ENCODE results near the gene NHLRC1. TPM values are rescaled to one million over a fixed set of nuclear protein-coding genes. Genes with fewer than 3 reads are reported as not detected.

NHLRC1 gene
- polyA plus RNA-seq, 3 donors = 0.75 to 3.1 (median 1.4) TPM

GRCh38 chr6:18126121-18126520 is 3.6 kb upstream of the NHLRC1 start:
- WGBS (ENCODE audit: insufficient coverage) = 78% methylated on average over 3 of the region's 5 CpGs
- no peak overlapping the region for H3K27ac ChIP-seq (ENCODE audit: low read depth in 1 of 2, low read length in 2 of 2)
- H3K27me3 ChIP-seq (ENCODE audit: control insufficient read depth in 2 of 2, insufficient read depth in 2 of 2, low read length in 2 of 2) = no peaks in the 10 kb centered on the region
- no peak overlapping the region for H3K4me3 Mint-ChIP-seq
- H3K36me3 Mint-ChIP-seq = peaks cover 26 to 34% of the 10 kb centered on the region in 2 donors
- H4K20me1 ChIP-seq (ENCODE audit: insufficient read depth, low read length) = no peaks in the 10 kb centered on the region
- H3K9me3 Mint-ChIP-seq = no peaks in the 10 kb centered on the region
- no peak overlapping the region for H3K9ac ChIP-seq (ENCODE audit: insufficient read depth, low read length, poor library complexity, severe bottlenecking)
- H3K9me3 ChIP-seq (replicated peaks in 1 of 2; ENCODE audit: control insufficient read depth in 1 of 2, insufficient read depth in 1 of 2, low read length in 2 of 2) = no peaks in the 10 kb centered on the region
- no peak for TF ChIP-seq CTCF (IDR thresholded peaks at IDR 0.05)
- no peaks in the 10 kb centered on the region for H3K79me2 ChIP-seq (ENCODE audit: insufficient read depth, low read length)
- peaks cover 0 to 2% (median 1%) of the 10 kb centered on the region in 3 donors for H3K27me3 Mint-ChIP-seq (ENCODE audit: low read depth in 3 of 3)
- DNase-seq = no peak
- H3K4me3 ChIP-seq (replicated peaks in 1 of 3; ENCODE audit: low read depth in 2 of 3, low read length in 3 of 3) = no peak overlapping the region
- intact Hi-C loops (cut with micrococcal nuclease) = loop anchor here (10.0 kb wide), 3 partner anchors 131 to 971 kb away; no protein-coding TSS in a partner anchor
- no peak overlapping the region for H3K27ac Mint-ChIP-seq
- H3K4me1 ChIP-seq (ENCODE audit: control insufficient read depth in 1 of 2, insufficient read depth in 2 of 2, low read length in 2 of 2) = peaks cover 10 to 18% of the 10 kb centered on the region in 2 donors
- H2AFZ ChIP-seq (ENCODE audit: insufficient read depth, low read depth, low read length, poor library complexity, severe bottlenecking) = no peak overlapping the region
- no peak overlapping the region for H3K4me2 ChIP-seq (replicated peaks; ENCODE audit: extremely low read depth, low read length, poor library complexity, severe bottlenecking)
- H3K4me1 Mint-ChIP-seq = peaks cover 11% of the 10 kb centered on the region
- peaks cover 24 to 33% of the 10 kb centered on the region in 2 donors for H3K36me3 ChIP-seq (replicated peaks in 1 of 2; ENCODE audit: control insufficient read depth in 1 of 2, insufficient read depth in 2 of 2, low read length in 2 of 2)

- no peaks in the 10 kb centered on the region for H3K27me3 ChIP-seq (ENCODE audit: control insufficient read depth in 2 of 2, insufficient read depth in 2 of 2, low read length in 2 of 2)
- H3K79me2 ChIP-seq (ENCODE audit: insufficient read depth, low read length) = no peaks in the 10 kb centered on the region
- peak overlapping the region; percentile 60 for H3K9ac ChIP-seq (ENCODE audit: insufficient read depth, low read length, poor library complexity, severe bottlenecking)
- Mint-ChIP-seq H3K36me3 (no peaks in the 10 kb centered on the region), H3K9me3 (no peaks in the 10 kb centered on the region), H3K27me3 (ENCODE audit: low read depth in 3 of 3) (peaks cover 0 to 4% (median 3%) of the 10 kb centered on the region in 3 donors), H3K4me3 (peak overlapping the region; percentile 68 to 81), H3K4me1 (peaks cover 13% of the 10 kb centered on the region), H3K27ac (peak overlapping the region; percentile 61 to 89 (median 81))
- H2AFZ ChIP-seq (ENCODE audit: insufficient read depth, low read depth, low read length, poor library complexity, severe bottlenecking) = peak overlapping the region; percentile 97
- no peak for DNase-seq
- no peaks in the 10 kb centered on the region for H4K20me1 ChIP-seq (ENCODE audit: insufficient read depth, low read length)
- peaks cover 10 to 18% of the 10 kb centered on the region in 2 donors for H3K4me1 ChIP-seq (ENCODE audit: control insufficient read depth in 1 of 2, insufficient read depth in 2 of 2, low read length in 2 of 2)
- intact Hi-C loops (cut with micrococcal nuclease) = loop anchor here (5.0 to 10.0 kb wide), 4 partner anchors 127 to 967 kb away; partner anchors contain the start of gene KIF13A (in 1 of the 2)
- no peaks in the 10 kb centered on the region for H3K9me3 ChIP-seq (replicated peaks in 1 of 2; ENCODE audit: control insufficient read depth in 1 of 2, insufficient read depth in 1 of 2, low read length in 2 of 2)
- peak overlapping the region; percentile 72 for H3K4me2 ChIP-seq (replicated peaks; ENCODE audit: extremely low read depth, low read length, poor library complexity, severe bottlenecking)
- WGBS (ENCODE audit: insufficient coverage) = 88% methylated on average over 17 of the region's 19 CpGs
- no peak for TF ChIP-seq CTCF (IDR thresholded peaks at IDR 0.05)
- peak overlapping the region in 2 of 3 experiments; percentile 26 to 69 for H3K4me3 ChIP-seq (replicated peaks in 1 of 3; ENCODE audit: low read depth in 2 of 3, low read length in 3 of 3)
- H3K27ac ChIP-seq (ENCODE audit: low read depth in 1 of 2, low read length in 2 of 2) = no peak overlapping the region
- H3K36me3 ChIP-seq (replicated peaks in 1 of 2; ENCODE audit: control insufficient read depth in 1 of 2, insufficient read depth in 2 of 2, low read length in 2 of 2) = no peaks in the 10 kb centered on the region
These were observed 823 bp downstream of the NHLRC1 start for GRCh38 chr6:18121580-18122127.
